Measurements from ENCODE around the gene RGL1.
A peak's percentile ranks its signal among the peaks of the same experiment; 100 is the strongest.

GRCh38 chr1:183956559-183957188 is 151.8 kb downstream of the RGL1 start:
- TF ChIP-seq CTCF (conservative IDR thresholded peaks at IDR 0.05 in 1 of 2, IDR thresholded peaks at IDR 0.05 in 1 of 2; ENCODE audit: low read depth in 1 of 2, low read length in 2 of 2) (peak; percentile 35 to 41), EZH2 (IDR thresholded peaks at IDR 0.05; ENCODE audit: low read length, missing control alignments) (no peak)
